IMR-90 (cell line): ENCODE results near the gene THRA.

Experiments
- BHLHE40 ChIP-seq: fragments of 150-350 bp; IDR thresholded peaks from 2 replicates; pipeline ENCODE4 v1.6.1; 2016; ENCODE audit warnings: mild to moderate bottlenecking, low read depth, low read length
- CEBPB ChIP-seq: IDR thresholded peaks from 2 replicates; pipeline ENCODE4 v1.6.1; 2012; ENCODE audit warnings: low read depth, low read length, improper control_type of control experiment
- FOS ChIP-seq: fragments of 150-350 bp; IDR thresholded peaks from 2 replicates; pipeline ENCODE4 v1.6.1; 2016; ENCODE audit warnings: low read depth, low read length
- POLR2A ChIP-seq: IDR thresholded peaks from 2 replicates; pipeline ENCODE4 v1.6.1; 2012; ENCODE audit warnings: mild to moderate bottlenecking, low read depth, low read length
- RAD21 ChIP-seq: IDR thresholded peaks from 2 replicates; pipeline ENCODE4 v1.6.1; 2012; ENCODE audit warnings: low read length, improper control_type of control experiment
- RCOR1 ChIP-seq: IDR thresholded peaks from 2 replicates; pipeline ENCODE4 v1.6.1; 2012; ENCODE audit warnings: mild to moderate bottlenecking, low read length, improper control_type of control experiment; ENCODE audit not compliant: insufficient replicate concordance
- RFX5 ChIP-seq: IDR thresholded peaks from 2 replicates; pipeline ENCODE4 v1.8.0; 2012; ENCODE audit warnings: low read depth, mild to moderate bottlenecking, low read length, moderate library complexity
- TF ChIP-seq, protein P1 (sequence below): conservative IDR thresholded peaks from 2 replicates; pipeline ENCODE4 v1.5.1; 2012; ENCODE audit warnings: mild to moderate bottlenecking, low read depth, low read length, improper control_type of control experiment
- TF ChIP-seq, protein P2 (sequence below): fragments of 150-350 bp; IDR thresholded peaks from 2 replicates; pipeline ENCODE4 v1.6.1; 2016; ENCODE audit warnings: low read depth, mild to moderate bottlenecking, low read length, moderate library complexity, borderline replicate concordance

DNA sequence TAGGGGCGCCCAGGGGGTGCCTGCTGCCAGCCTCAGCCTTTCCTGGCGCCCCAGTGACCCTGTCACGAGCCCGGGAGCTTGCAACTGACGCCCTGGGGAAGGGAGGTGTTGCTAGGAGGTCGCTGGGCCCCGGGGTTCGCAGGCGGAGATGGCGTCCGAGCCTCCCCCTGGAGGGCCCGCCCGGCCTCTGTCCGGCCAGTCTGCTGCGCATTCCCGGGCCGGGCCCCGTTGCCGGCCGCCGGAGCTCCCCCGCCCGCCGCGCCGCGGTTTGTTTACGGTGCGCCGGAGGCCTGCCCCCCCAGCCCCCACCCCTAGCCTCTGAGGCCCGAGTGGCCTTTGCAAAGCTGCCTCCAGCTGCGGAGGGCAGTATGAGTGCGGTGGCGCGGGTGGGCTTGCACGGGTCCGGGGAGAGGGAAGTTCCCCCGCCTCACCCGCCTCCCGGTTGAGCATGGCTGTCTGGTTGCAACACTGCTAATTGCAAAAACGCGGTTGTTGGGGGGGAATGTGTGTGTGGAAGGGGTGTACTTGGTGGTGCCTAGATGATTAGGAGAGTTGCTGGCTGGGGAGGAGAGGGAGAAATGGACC lies 514 bp downstream of the THRA start:
- TF ChIP-seq, protein P1, sequence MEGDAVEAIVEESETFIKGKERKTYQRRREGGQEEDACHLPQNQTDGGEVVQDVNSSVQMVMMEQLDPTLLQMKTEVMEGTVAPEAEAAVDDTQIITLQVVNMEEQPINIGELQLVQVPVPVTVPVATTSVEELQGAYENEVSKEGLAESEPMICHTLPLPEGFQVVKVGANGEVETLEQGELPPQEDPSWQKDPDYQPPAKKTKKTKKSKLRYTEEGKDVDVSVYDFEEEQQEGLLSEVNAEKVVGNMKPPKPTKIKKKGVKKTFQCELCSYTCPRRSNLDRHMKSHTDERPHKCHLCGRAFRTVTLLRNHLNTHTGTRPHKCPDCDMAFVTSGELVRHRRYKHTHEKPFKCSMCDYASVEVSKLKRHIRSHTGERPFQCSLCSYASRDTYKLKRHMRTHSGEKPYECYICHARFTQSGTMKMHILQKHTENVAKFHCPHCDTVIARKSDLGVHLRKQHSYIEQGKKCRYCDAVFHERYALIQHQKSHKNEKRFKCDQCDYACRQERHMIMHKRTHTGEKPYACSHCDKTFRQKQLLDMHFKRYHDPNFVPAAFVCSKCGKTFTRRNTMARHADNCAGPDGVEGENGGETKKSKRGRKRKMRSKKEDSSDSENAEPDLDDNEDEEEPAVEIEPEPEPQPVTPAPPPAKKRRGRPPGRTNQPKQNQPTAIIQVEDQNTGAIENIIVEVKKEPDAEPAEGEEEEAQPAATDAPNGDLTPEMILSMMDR, result no peak
- TF ChIP-seq POLR2A (no peak), FOS (no peak), BHLHE40 (no peak), RAD21 (no peak), RFX5 (no peak), RCOR1 (no peak), CEBPB (peak; percentile 74)
- TF ChIP-seq, protein P2, sequence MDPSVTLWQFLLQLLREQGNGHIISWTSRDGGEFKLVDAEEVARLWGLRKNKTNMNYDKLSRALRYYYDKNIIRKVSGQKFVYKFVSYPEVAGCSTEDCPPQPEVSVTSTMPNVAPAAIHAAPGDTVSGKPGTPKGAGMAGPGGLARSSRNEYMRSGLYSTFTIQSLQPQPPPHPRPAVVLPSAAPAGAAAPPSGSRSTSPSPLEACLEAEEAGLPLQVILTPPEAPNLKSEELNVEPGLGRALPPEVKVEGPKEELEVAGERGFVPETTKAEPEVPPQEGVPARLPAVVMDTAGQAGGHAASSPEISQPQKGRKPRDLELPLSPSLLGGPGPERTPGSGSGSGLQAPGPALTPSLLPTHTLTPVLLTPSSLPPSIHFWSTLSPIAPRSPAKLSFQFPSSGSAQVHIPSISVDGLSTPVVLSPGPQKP, result no peak
